SW480 (cell line): ENCODE results near the gene PCSK5.

Experiments used
- DNase-seq: peaks from one replicate; pipeline ENCODE4 v3.0.0-alpha.2; 2016; ENCODE audit warnings: low spot score

Gene PCSK5

DNA sequence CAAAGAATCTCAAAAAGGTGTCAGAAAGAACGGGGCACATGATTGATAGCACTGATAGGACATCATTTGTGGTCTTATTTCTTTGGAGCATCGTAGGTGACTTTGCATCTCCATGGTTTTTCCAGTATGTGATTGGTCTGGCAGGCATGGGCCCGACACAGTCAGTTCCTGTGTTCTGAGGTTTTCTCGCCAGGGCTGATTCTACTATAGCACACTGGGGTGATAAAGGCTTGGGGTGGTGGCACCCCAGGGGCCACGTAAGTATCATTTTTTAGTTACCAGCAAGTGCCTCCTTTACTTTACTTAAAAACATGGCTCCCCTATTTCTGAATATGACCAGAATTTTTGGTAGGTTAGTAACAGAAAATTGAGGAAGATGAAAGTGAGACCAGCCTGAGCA is 301.0 kb downstream of the PCSK5 start:
- no peak for DNase-seq

DNA sequence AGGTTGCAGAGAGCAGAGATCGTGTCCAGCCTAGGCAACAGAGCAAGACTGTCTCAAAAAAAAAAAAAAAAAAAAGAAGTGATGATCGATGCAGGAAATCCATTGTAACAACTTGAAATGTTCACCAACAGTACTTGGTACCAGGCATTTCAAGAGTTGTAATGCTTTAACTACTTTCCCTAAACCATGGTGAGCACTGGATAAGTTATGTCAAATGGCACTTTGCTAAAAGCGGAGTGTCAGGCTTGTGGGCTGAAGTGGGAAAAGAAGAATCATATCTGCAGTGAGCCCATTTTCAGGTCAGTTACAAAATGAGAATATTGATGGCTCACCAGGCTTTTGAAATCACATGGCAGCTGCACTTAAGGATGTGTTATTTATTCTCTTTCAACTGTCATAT is 301.5 kb downstream of the PCSK5 start:
- no peak for DNase-seq

DNA sequence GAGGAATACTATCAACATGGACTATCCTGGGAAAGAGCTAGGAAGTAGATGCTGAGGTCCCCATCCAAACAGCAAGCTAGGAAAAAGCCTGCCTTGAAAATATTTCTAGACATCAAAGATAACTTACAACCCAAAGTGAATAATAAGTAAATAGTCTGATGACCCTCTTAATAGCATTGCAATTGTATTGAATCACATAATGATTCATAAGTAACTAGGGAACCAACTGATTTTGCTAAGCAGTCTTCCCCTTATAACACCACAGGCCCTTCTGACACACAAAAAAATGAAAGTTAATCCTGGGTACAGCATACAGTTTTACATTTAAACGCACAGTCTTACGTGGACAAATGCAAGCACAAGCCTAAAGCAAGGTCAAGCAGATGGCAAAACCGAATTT is 304.4 kb downstream of the PCSK5 start:
- no peak for DNase-seq

DNA sequence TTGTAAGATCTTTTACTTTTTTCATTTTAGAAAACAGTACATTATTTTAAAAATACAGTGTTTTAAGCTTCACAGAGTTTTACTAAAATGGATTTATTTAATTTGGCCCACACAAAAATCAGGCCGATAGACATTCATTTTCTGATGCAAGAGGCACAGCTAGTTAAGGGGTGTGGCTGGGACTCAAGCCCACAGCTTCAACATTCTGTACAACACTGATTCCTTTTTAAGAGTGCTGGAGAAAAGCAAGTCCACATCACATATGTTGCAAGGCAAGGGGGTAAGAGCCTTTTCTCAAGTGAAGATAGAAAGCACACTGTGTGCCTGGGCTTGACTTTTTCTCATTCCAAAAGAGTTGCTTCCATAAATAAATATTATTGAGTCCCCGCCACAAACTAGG is 307.9 kb downstream of the PCSK5 start:
- DNase-seq = no peak

DNA sequence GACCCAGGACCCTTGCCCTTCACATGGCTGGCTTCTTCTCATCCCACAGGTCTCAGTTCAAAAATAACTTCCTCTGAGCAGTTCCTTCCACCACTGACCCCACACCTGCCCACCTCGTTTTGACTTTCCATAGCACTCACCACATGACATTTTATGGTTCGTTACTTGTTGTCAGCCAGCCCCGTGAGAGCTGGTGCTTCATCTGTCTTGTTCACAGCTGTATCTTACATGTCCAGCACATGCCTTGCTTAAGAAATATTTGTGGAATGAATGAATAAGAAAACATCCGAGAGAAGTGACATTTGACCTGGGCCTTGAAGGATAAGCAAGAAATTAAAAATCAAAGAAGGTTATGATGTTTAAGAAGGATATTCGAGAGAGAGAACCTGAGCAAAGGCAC is 309.8 kb downstream of the PCSK5 start:
- no peak for DNase-seq

DNA sequence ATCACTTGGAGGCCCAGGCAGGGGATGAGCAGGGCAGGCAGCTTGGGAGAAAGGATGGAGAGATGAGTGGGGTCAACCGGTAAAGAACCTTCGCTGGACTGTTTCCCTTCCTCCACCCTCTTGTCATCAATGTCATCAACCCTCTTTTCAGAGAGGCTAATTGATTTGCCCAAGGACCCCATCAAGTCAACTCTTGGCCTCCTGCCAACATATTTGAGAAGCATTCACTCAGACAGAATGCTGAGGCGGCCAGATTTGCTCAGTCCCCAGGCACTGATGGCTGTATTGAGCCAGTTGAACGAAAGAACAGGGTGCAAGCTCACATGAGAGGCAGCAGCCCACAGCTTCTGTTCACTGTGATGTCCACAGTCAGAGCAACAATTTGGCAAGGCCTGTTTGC is 310.3 kb downstream of the PCSK5 start:
- no peak for DNase-seq

DNA sequence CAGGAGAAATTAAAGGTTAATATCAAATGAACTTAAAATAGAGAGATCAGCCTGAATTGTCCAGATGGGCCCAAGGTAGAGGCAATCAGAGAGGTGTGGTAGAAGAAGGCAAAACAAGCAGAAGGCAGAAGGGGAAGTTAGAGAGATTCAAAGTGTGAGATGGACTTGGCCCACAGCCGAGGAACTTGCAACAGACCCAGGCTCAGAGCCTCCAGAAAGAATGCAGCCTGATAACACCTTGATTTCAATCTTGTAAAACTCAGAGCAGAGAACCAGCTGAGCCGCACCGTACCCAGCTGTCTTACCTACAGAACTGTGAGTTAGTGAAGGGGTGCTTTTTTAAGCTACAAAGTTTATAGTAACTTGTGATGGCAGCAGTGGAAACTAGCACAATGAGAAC is 312.9 kb downstream of the PCSK5 start:
- DNase-seq = no peak

DNA sequence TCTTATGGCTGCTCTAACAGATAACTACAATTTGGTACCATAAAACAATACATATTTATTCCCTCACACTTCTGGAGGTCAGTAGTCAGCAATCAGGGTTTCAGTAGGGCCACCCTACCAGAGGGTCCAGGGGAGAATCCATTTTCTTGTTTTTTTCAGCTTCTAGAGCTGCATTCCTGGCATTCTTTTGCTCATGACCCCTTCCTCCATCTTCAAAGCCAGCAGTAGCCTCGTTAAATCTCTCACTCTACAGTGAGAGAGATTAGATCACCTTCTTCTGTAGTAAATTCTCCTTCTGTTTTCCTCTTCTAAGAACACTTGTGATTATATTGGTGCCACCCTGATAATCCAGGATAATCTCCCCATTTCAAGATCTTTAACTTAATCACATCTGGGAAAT is 316.3 kb downstream of the PCSK5 start:
- DNase-seq = no peak

DNA sequence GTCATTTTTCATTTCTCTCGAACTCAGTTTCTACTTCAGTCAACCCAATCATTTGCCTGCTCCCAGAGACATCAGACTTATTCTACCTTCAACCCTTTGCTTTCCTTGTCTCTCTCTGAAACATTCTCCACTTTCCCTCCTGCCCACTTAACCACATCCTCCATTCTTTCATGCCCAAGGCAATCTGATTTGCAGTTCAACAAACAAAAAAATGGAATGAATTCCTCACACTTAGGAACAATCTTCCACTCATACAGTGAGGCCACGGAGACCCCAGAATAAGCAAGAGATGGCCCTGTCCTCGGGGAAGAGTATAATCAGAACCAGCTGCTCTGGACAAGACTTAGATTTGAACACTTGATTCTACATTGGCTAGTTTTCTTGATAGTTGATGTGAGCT is 323.3 kb downstream of the PCSK5 start:
- no peak for DNase-seq

DNA sequence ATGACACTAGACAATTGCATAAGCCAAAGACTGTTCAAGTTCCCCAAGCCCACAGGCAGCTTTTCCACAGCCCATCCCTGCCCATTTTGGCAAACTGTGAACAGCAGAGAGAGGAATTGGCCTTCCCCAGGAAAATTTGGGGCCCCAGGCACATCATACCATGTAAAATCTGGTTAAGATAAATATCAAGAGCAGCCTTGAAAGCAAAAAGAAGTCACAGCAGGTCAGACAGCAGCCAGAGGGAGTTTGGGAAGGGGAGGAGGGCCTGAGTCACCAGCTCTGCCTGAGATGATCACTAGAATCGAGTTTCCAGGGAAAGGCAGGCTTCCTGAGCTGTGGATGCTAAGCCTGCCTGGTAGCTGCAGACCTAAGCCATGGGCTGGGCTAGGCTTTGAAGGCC is 324.6 kb downstream of the PCSK5 start:
- DNase-seq = no peak

DNA sequence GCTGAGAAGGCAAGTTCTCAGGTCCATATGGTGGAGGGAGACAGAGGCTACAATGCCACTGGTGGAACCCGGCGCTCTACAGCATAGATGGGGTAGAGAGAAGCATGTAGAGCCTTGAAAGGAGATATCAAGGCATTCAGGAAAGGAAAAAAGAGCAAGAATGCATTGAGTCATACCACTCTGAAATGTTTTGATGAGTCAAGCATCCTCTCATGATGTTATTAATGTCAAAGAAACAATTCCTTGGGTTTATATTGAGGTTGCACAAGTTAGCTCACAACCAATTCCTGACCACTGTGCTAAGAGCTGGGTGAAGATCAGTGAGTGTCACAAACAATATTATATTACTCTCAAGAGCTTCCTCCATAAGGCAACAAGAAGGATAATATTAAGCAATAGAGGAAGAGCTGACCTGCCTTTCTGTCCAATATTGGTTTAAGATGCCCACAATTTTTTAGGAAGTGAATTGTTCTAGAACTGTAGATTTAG is 325.7 kb downstream of the PCSK5 start:
- peak; percentile 36 for DNase-seq

DNA sequence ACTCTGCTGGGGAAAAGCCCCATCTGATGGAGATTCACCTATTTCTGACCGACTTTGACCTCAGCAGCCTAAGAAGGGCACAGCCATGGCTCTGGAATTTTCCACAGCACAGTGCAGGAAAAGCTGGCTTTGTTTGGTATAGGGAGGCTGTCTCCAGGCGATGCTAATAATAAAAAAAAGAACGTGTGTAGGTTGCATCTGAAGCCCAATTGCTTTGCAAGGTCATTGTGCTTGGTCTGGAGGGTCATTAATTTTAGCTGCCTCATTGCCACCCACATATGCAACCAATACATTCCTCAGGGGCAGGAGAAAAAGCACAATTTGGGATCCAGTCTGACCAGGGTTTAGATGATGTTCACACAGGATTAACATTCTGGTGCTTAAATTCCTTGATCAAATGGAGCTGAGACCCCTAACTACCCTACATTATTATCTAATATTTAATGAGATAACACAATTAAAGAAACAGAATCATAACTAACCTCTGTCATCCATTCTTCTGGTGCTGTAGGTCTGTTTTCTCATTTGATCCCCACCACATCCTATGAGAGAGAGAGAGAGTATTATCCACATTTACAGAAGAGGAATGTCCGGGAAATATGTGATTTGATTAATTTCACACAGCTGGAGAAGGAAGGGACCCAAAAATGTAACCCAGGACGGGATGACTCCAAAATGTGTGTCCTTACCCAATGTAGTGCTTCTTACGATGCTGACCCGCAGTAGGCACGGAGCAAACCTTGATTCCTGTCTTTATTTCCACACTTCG is 327.8 kb downstream of the PCSK5 start:
- no peak for DNase-seq

DNA sequence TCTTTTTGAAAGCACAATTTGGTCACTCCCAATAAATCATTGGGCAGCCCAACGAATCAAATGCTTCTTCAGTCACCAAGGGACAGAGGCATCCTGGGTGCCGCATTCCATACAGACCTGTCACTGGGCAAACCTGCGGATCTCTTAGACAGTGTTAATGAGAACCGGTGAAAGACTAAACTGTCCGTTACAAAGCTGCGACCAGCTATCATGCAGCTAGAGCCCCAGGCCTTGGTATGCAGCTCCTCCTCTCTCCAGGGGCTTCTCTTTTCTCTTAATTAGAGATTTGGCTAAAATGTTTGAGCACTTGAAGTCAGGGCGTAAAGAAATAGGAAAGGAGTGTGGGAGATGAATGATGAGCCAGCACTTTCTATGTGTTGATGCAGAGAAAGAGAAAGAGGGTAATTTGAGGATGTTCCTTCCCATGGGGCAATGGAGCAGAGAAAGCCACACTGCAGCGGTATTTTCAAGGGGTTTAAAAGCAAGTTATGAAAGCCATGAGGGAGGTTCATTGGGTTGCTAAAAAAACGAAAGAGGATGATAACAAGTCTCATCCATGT is 328.5 kb downstream of the PCSK5 start:
- DNase-seq = no peak

DNA sequence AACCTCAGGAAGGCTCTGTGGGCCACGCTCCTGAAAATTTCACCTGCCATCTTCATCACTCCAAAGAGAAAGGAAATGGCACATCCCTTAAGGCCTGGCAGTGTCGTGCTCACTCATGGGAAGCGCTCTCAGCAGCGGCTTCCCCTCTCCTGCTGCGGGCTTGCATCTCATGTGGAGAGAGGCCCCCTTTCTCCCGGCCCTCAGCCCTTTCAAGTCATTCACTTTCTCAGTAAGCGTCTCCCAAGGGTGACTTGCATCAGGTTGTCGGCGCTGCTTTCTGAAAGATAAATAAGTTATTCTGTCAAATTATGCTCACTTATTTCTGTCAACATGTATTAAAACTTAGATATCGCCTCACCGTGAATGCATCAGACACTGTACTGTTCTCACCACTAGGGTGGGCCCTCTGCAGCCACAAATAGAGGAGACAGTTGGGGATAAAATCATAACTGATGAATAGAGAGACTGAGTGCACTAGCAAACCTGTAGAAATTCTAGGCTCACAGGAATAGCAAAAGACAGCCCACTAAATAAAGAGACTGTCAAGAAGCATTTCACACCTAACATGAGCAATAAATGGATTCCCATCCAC is 329.2 kb downstream of the PCSK5 start:
- DNase-seq = no peak

DNA sequence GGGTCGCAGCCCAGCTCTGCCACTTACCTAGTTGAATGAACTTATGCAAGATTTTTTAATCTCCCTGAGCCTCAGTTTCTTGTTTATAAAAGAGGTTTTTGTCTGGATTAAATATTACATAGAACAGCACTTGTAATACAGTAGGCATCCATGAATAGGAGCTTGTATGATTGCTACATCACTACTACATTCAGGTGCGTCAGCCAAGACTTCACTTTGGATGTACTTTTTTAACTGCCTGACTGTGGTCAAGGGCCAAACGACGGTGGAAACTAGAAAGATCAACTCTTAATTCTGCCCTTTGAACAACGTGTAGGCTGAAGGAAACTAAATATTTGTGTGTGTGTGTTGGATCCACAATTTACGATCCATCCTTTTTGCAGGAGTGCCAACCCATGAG is 330.9 kb downstream of the PCSK5 start:
- DNase-seq = no peak

DNA sequence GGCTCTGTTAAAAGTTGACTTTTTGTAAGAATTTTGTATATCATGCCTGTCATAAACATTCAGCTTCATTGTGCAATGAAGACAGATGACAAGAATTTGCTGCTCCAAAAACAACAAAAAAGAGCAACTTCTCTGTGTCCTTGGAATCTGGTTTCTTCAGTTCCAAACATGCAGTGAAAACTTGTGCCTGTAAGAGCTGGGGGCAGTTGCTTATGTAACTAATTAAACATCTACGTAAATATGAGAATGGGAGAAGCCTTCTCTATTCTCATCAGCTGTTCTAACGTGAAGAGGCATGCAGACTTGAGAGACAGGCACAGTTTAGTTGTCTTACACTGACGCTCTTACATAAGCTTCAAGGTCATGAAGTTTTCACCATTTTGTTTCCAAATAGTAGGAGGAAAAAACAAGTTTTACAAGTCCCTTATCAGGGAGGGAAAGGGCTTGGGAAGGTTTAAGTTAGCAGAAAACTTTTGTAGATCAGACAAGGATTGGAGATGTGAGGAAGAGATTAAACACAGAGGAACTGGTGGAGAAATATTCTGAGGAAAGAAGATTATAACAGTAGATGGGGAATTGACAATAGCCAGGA is 333.4 kb downstream of the PCSK5 start:
- no peak for DNase-seq

DNA sequence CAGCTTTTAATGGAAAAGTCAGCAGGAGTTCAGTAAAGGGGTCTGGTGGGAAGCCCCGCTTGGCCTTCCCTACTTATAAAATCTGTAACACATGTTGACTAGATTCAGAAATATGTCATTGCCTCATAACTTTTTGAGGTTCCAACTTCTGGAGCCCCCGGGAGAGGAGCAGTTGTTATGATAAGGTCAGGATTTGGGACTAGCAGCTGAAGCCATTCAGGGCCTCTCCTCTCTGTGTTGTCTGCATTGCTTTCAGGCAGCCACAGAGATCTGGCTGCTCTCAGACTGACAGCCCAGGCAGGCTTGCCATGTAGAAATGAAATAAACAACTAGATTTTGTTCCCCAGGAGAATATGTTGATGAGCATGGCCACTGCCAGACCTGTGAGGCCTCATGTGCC is 336.7 kb downstream of the PCSK5 start:
- no peak for DNase-seq

DNA sequence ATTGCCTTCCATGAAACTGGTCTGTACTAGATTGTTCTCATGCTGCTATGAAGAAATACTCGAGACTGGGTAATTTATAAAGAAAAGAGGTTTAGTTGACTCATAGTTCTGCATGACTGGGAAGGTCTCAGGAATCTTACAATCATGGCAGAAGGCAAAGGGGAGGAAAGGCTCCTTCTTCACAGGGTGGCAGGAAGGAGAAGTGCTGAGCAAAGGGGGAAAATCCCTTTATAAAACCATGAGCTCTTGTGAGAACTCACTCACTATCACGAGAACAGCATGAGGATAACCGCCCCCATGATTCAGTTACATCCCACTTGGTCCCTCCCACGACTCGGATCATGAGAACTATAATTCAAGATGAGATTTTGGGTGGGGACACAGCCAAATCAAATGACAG is 340.5 kb downstream of the PCSK5 start:
- DNase-seq = no peak

DNA sequence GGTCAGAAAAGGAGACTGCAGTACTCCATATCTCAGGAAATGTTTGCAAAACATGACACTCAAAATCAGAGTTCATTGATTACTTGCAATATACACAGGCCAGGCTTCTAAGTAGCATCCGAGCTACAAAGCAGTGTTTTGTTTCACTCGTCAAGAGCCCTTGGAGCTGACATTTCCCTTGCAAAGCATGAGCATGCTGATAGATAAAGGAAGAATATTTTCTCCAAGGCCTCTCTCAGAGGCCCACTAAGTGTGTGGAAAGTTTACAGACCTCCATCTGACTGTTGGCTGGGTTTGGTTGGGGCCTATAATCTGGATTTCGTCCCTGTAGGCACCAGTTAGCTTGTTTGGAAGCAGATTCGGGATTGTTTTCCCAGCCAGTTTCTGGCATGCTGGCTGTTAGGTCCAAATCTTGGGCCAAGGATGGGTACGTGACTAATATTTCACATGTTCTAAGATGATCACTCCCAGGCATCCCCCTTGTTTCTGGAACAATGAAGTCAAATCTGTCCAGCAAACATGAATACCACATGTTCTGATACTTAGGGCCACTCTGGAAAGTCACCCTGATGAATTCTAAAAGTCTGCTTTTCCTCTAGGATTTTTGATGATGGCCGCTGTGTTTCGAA is 342.5 kb downstream of the PCSK5 start:
- DNase-seq = no peak

DNA sequence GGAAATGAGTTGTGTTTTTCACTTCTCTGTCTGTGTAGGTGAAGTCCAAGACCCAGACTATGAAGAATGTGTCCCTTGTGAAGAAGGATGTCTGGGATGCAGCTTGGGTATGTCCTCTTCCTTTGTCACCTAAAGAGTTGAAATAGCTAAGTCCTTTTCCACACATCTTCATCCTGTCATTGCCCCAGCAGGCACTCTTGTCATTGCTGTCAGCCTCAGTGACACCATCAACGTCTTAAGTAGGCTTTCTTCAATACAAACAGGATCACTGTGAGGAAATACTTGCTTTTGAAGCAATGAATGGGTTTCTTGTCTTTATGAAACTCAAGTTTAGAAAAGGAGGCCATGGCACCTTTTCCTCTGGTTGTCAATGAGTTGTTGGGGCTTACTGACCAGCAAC is 350.1 kb downstream of the PCSK5 start:
- no peak for DNase-seq

DNA sequence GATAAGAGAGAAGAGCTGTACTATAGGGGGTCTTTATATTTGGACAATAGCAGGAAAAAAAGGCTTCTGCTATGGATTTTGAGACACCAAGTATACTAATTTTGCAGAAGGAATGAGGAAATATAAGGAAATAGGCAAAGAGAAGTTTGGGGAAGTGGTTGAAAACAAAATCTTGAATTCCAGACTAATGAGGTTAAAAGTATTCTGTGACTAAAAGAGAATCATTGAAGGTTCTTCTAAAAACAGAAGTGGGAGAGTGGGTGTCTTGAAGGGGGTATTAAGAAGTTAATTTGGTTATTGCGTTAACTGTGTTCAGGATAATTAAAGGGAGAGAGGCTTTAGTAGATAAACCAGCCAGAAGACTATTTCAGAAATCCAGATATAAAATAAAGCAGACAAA is 355.0 kb downstream of the PCSK5 start:
- DNase-seq = no peak

DNA sequence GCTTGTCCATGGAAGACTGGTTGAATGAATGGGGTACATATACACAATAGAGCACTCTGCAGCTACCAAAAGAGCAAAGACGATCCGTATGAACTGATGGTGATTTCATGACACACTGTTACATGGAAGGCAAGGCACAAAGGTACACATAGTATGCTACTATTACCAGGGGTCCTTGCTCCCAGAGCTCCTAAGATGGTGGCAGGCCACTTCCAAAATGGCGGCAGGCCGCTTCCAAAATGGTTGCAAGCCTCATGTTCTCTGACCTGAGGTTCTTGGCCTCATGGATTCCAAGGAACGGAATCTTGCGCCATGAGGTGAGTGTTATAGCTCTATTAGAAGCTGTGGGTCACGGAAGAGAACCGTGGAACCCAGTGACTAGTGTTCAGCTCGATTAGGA is 356.2 kb downstream of the PCSK5 start:
- no peak for DNase-seq

DNA sequence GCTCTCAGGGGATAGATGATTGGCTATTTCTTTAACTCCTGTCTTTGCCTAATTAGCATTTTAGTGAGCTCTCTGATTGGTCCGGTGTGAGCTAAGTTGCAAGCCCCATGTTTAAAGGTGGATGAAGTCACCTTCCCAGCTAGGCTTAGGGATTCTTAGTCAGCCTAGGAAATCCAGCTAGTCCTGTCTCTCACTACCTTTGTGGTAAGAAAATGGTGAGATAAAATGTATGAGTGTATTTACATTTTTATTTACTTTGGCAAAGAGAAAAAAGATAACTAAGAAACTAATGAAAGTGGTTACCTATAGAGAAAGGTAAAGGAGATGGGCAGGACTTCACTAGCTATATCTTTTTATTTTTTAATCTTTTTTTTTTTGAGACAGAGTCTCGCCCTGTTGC is 357.0 kb downstream of the PCSK5 start:
- DNase-seq = no peak
